Measurements from ENCODE around the gene CAMKK1. TPM values are rescaled to one million over a fixed set of nuclear protein-coding genes. Genes with fewer than 3 reads are reported as not detected.

The CAMKK1 gene
- total and polyA plus RNA-seq, 2 donors (not counting 3 experiments of a cell fraction or from before 2014, with no cell fraction given): 4.5 to 6.1 TPM

GRCh38 chr17:3895354-3895753, 2.5 kb upstream of the CAMKK1 start:
- H3K9me1 ChIP-seq (replicated peaks; ENCODE audit: control insufficient read depth, extremely low read depth, insufficient read depth, low read length): no peaks in the 10 kb centered on the region
- DNase-seq (ENCODE audit: low read depth, low spot score) (no peak), FAIRE-seq (no peak)
- ChIA-PET POLR2A (no interaction called here), CTCF (interaction anchor here (0.7 to 9.2 kb wide), 4 partner anchors 17 to 129 kb away, joined by 3 to 82 read pairs (median 16); partner anchors contain the start of gene NCBP3)
- H3K4me2 ChIP-seq (ENCODE audit: insufficient read depth, low read length): no peak overlapping the region
- no peaks in the 10 kb centered on the region for H3K9me3 ChIP-seq (replicated peaks; ENCODE audit: control insufficient read depth, insufficient read depth, low read length)
- TF ChIP-seq GATA2 (IDR thresholded peaks at IDR 0.05; ENCODE audit: insufficient read depth, insufficient read length, low read depth, low read length): no peak
- no peak for TF ChIP-seq EZH2 (IDR thresholded peaks at IDR 0.05; ENCODE audit: borderline replicate concordance, low read depth, low read length, severe bottlenecking)
- no peak for TF ChIP-seq POLR2AphosphoS5 (IDR thresholded peaks at IDR 0.05; ENCODE audit: insufficient read depth, low read depth, low read length)
- TF ChIP-seq CTCF (IDR thresholded peaks at IDR 0.05; ENCODE audit: extremely low read depth in 1 of 2, insufficient read depth in 1 of 2, low read depth in 1 of 2, low read length in 2 of 2): no peak
- TF ChIP-seq POLR2A (IDR thresholded peaks at IDR 0.05; ENCODE audit: low read depth, low read length): no peak
- TF ChIP-seq FOS (IDR thresholded peaks at IDR 0.05; ENCODE audit: borderline replicate concordance, insufficient read depth, low read length): no peak
- TF ChIP-seq JUN (IDR thresholded peaks at IDR 0.05; ENCODE audit: borderline replicate concordance, insufficient read depth, insufficient read length, low read depth): no peak
- TF ChIP-seq MAX (IDR thresholded peaks at IDR 0.05; ENCODE audit: insufficient read depth, insufficient read length): no peak
- no peak for TF ChIP-seq MYC (IDR thresholded peaks at IDR 0.05; ENCODE audit: low read depth, low read length)
- H2AFZ ChIP-seq (ENCODE audit: low read depth, low read length): peak overlapping the region; percentile 41
- peaks cover 33% of the 10 kb centered on the region for H3K4me1 ChIP-seq (ENCODE audit: control insufficient read depth, extremely low read depth, insufficient read depth, low read length)
- no peak overlapping the region for H3K27ac ChIP-seq (ENCODE audit: insufficient read depth, low read depth, low read length)
- intact Hi-C loops (cut with micrococcal nuclease): no loop called here
- no peak overlapping the region for H3K9ac ChIP-seq (replicated peaks; ENCODE audit: extremely low read depth, insufficient read depth, low read length)
- dilution Hi-C loops (cut with MboI; ENCODE audit: extremely low pct_ligation_motif_present, low sequenced_read_pairs): no loop called here
- no peak overlapping the region for H3K4me3 ChIP-seq (replicated peaks in 1 of 3; ENCODE audit: insufficient read depth in 1 of 3, low read depth in 1 of 3, low read length in 3 of 3)
- no peaks in the 10 kb centered on the region for H3K27me3 ChIP-seq (ENCODE audit: control insufficient read depth in 2 of 2, insufficient read depth in 2 of 2, low read length in 2 of 2)
- BruUV-seq (replicated peaks): no TSS peak
- H3K36me3 ChIP-seq (ENCODE audit: control insufficient read depth in 2 of 2, extremely low read depth in 1 of 2, insufficient read depth in 2 of 2, low read length in 2 of 2): no peaks in the 10 kb centered on the region
- H3K79me2 ChIP-seq (ENCODE audit: control insufficient read depth, insufficient read depth, low read length): peaks cover 4% of the 10 kb centered on the region
- no peaks in the 10 kb centered on the region for H4K20me1 ChIP-seq (replicated peaks; ENCODE audit: control insufficient read depth, extremely low read depth, insufficient read depth, low read length)

Measured in endothelial cell of umbilical vein (primary cell).